HG03469 (cell line): Measurements from ENCODE around the gene ZAP70.

Experiments used
- ATAC-seq: cut with Tn5 transposase; IDR thresholded peaks from one replicate; pipeline ENCODE4 v1.9.1; 2021; ENCODE audit warnings: mild to moderate bottlenecking, moderate library complexity, moderate number of reproducible peaks; ENCODE audit not compliant: unreplicated experiment

Gene ZAP70

GRCh38 chr2:97747716-97748115, 34.3 kb downstream of the ZAP70 start:
- ATAC-seq = no peak

- ATAC-seq = no peak
Observed at GRCh38 chr2:97749581-97749980, 36.2 kb downstream of the ZAP70 start.

GRCh38 chr2:97750017-97750416, 36.6 kb downstream of the ZAP70 start:
- no peak for ATAC-seq

DNA sequence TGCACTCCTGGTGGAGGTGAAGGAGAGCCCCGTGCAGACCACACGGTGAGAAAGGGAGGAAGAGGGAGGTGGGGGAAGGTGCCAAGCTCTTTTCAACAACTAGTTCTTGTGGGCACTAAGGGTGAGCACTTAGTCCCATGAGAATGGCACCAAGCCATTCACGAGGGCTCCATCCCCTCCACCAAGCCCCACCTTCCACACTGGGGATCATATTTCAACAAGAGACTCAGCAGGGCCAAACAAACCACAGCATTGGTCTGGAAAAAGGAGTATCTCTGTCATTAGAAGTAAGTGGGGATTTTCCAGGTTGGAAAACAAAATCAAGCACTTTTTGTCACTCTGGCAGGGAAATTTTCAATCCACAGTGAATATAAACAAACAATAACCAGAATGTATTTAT, 38.4 kb downstream of the ZAP70 start:
- no peak for ATAC-seq

GRCh38 chr2:97752342-97753334, 39.3 kb downstream of the ZAP70 start:
- ATAC-seq = no peak

DNA sequence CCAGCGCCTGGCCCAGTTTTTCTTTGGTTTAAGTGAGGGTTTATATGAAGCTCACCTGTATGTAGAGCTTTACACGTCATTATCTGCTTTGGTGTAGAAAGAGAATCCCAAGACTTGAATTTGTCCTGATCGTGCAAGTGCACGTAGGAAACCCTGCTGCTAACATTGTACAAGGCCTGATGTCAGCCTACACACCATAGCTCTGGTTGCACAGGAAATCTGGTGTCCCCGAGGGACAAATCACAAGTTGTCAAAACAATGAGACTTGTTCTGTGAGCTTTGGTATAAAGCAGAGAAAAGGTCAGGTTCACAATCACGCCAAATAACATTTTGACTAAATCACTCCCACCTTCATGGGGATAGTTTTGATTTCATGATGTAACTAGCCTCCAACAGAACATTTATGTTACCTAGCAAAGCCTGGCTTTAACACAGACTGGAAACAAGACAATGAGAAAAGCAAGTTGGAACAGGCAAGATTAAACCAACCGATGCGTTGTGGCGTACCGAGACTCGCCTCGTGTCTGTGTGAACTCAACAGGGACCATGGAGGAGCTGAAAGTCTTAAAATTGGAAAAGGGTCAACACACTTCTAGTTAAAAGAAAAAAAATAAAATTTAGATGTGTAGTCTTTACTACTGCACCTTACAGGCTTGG, 41.4 kb downstream of the ZAP70 start:
- ATAC-seq = no peak

- ATAC-seq = no peak
Observed at GRCh38 chr2:97755491-97755890, 42.1 kb downstream of the ZAP70 start.

- ATAC-seq = no peak
Observed at GRCh38 chr2:97757062-97757461, 43.7 kb downstream of the ZAP70 start.

DNA sequence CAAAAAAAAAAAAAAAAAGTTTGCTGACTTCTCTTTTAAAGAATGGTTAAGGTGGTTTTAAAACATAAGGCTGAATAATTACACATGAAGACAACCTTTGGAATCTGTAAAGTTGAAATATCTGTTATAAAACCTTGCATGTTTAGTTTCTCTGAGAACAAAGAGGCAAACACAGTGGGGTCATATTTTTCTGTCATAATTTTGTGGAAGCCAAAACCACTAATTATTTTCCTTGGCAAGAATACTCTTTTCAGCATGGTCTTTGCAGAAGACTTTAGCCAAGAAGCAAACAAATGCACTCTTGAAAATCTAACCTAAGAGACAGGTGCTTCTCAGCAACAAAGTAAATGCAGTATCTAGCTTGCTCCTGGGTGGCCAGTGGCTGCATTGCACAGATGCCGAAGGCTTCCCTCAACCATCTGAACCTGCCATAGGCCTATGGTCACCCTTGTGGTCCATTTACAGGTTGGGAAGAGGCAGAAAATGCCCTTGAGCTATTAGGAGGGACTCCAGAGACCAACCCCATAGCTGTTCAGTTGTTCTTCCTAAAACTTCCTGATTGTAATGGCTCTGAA, 44.8 kb downstream of the ZAP70 start:
- ATAC-seq = no peak

- no peak for ATAC-seq
Observed at GRCh38 chr2:97759727-97760407, 46.5 kb downstream of the ZAP70 start.

GRCh38 chr2:97760480-97761049, 47.2 kb downstream of the ZAP70 start:
- ATAC-seq = no peak

DNA sequence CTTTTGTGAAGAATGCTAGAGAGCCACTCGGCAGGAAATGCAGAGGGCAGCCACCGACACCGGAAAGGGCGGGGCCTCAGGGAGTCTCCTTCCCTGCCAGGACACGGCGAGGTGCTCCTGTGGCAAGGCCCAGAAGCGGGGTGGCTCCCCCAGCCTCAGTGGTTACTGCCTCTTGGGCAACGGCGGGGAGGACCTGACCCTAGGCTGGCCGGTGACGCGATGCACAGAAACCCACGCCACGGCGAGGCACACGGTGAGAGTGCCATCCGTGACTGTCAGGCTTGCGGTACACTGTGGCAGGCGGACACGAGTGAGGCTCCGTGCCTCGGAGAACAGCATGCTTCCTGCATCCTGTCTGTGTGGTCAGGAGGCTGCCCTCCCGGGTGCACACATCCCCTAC, 47.8 kb downstream of the ZAP70 start:
- no peak for ATAC-seq

DNA sequence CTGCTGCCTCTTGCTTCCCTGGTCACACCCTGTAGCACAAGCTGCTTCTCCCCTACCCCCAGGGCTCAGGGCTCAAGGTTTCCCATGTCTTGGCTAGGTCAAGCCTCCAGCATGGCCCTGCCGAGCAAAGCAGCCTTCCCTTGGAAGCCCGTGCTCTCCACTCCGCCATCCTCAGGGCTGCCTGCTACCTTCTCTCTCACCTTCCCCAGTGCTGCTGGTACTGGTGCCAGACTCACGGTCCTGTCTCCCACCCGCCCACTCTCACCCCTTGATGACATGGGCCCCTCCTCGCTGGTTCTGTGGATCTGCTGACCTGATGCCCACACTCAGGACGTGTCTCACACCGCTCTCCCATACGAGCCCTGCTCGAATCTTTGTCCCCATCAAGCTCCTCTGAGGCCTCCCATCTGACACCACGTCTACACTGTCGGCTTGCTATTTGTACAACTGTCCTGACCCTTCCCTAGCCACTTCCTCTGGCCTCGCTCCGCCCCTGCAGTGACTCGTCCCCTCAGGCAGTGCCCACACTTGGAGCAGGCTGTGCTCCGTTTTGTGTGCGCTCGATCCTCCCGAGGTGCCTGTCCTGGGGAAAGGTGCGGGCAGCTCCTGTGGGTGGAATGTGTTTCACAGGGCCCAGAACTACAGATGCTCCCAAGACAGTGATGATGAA, 49.9 kb downstream of the ZAP70 start:
- ATAC-seq = no peak

GRCh38 chr2:97764559-97765263, 51.3 kb downstream of the ZAP70 start:
- ATAC-seq = no peak

DNA sequence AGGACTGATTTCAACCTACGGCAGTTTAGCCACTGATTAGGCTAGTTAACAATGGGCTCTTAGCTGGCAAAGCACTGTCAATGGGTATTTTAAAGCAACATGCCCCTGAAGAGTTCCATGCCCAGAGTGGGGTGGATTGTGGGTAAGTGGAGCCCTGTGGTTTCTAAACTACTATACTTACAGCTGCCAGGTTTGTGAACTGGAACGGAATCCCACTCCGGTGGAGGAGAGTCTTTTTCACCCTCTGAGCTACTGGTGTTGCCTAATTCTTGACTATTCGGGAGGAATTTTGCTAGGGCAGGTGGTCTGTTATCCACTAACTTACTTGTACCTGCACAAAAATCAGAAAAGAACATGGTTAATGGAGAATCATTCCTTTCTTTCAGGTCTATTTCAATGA, 52.6 kb downstream of the ZAP70 start:
- ATAC-seq = no peak

- ATAC-seq = no peak
Observed at GRCh38 chr2:97766567-97766966, 53.2 kb downstream of the ZAP70 start.

DNA sequence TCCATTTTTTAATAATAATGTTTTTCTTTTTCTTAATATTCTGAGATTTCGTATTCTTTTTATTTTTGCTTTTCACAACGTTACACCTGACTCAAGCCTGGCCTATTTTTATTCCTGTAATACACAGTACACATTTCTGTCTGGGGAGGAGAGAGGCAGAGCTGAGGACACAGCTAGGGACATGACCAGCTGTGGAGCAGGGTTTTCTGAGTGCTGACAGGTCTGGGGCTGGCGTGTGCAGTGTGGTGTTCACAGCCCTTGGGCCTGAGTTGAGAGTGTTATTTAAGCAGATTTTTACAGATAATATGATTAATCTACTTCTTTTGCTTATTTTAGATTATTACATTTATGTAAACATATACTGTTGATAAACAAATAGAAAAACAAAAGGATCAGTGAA, 55.9 kb downstream of the ZAP70 start:
- ATAC-seq = no peak

GRCh38 chr2:97769711-97770110, 56.3 kb downstream of the ZAP70 start:
- no peak for ATAC-seq

DNA sequence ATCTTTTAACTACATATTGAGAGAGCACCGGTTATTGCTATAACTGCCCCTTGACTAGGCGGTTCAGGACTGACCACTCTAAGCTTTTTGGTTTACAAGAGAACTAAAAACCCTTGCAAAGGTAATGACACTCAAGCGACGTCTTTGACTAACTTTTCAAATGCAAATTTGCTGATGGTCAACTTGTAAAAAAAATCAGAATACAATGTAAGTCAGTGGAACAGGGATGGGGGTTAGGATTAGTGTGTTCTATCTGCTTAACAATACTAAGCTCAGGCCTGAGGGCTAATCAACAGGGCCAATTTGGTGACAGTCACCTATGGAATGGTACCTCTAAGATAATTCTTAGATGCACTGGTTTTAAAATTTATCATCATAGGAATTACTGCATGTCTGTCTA, 57.1 kb downstream of the ZAP70 start:
- ATAC-seq = no peak

DNA sequence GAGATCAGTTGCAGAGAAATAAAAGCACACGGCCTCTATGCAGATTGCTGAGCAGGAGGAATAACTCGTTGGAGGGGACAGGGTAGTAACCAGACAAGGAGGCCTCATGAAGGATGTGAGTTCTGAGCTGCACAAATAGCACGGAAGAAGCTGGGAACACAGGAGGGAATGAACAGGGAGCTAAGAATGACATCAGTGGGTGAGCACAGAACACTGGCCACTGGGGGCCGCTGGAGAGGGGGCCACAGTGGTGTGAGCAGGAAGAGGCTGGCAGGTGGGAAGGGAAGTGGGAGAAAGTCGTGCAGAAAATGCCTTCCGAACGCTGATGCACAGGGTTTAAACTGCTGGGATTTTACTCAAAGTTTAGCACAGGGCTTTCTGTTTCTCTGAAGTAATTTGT, 61.0 kb downstream of the ZAP70 start:
- no peak for ATAC-seq
